Epidermal melanocyte (primary cell): ENCODE measurements around the gene TSLP.

Source experiments
- DNase-seq: peaks from one replicate; pipeline ENCODE4 v3.0.0; 2011; ENCODE audit warnings: low spot score; ENCODE audit not compliant: insufficient read length

The TSLP gene

DNA sequence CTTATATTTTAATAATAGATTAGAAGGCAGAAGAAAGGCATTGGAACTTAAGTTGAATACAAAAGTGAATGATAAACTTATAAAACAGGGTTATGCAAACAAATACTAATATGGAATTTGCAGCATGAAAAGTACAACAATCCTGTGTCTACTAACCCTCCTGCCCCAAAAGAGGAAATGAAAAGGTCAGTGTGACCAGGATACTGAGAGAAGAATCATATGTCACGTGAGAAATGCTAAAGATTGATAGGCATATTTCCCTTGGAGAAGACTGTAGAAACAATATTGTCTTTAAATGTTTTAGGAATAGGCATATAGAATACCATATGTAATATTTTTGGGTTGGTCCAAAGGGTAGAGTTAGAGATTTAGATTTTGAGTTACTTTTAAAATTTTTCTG is 24.5 kb downstream of the TSLP start:
- DNase-seq: no peak

DNA sequence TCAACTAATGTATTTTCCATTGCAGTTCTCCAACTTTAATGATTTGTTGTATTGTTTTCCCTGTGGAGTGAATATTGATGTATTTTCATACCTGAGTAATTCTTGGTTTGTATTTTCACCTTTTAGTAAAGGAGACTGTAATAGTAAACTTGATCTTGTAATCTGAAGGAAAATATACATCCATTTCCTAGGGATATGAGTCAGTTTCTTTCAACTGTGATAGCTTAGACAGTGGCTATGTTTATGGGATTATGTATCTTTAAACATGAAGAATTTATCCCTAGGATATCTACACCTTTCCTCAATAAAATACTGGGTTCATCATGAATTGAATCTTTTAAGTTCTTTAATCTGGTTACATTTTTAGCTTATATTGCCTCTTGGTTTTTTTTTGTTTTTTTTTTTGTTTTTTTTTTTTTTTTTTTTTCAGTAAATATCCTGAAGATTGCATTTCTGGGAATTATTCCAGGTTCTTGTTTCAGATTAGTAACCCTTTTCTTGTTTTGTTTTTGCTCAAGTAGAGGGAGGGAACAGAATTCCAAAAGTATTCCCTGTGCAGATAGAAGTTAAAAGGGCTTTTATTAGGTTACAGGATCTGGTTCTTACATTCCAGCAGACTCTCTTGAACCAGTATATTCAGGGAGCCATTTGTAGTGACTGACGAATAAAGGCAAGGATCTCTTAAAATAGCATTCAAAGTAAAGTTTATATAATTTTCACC is 27.7 kb downstream of the TSLP start:
- DNase-seq: no peak

- no peak for DNase-seq
Observed at GRCh38 chr5:111106320-111106948, 34.9 kb downstream of the TSLP start.

- no peak for DNase-seq
Observed at GRCh38 chr5:111107371-111107770, 35.9 kb downstream of the TSLP start.

DNA sequence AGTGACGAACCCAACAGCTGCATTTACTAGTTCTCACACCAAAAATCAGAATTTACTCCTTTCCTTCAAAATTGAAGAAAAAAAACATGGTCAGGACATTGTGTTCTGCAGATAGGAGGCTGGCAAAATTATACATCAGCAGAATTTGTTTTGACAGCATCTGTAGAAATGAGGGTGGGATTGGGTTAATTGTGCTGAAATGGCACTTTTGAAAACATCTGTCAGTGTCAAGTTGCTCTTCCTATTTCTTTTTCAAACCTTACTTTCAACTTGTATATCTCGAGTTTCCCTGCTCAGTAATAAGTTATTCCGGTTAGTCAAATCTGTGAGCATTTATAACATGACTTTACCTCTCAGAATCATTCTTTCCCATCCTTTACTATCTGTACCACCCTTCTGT is 40.4 kb downstream of the TSLP start:
- DNase-seq: no peak

DNA sequence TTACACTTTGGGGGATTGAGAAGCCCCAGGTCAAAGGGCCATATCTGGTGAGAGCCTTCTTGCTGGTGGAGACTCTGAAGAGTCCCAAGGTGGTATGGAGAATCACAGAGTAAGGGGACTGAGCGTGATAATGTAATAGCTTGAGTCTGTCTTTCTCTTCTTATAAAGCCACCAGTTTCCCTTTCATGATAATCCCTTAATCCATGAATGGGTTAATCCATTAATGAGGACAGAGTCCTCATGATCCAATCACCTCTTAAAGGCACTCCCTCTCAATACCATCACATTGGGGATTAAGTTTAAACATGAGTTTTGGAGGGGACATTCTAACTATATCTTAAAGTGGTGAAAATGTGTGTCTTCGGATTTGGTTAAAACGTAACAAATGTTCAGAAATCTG is 42.2 kb downstream of the TSLP start:
- DNase-seq: no peak

DNA sequence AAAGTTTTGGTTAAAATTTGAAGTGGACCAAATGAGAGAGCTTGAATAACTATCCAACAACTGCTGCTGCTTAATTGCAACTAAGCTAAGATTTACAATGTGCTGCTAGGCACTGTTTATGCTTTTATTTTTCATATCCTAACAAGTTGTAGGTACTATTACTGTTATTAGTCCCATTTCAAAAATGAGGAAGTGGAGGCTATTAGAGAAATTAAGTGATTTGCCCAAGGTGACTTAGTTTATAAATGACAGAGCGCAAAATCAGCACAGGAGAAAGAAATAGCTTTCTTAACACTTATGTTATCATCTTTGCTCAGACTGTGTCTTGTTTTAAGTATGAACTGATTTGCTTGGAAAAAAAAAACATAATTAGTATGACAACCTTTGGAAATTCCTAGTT is 43.7 kb downstream of the TSLP start:
- DNase-seq: no peak

DNA sequence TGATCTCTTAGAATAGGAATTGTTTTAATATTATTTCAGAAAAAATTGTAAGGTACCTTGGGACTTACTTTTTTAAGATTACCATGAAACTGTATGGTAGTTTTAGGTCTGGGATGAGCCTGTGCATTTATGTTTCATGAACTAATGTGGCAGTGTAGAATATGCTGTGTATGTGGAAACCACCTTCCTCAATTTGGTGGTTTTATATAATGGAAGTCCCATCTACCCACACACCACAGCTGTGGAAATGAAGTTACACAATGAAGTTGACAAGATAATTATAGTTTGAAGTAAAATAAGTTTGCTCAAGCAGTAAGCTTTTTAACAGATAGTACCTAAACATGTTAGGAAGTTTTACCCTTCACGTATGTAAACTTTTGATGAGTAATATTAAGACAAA is 45.0 kb downstream of the TSLP start:
- no peak for DNase-seq

DNA sequence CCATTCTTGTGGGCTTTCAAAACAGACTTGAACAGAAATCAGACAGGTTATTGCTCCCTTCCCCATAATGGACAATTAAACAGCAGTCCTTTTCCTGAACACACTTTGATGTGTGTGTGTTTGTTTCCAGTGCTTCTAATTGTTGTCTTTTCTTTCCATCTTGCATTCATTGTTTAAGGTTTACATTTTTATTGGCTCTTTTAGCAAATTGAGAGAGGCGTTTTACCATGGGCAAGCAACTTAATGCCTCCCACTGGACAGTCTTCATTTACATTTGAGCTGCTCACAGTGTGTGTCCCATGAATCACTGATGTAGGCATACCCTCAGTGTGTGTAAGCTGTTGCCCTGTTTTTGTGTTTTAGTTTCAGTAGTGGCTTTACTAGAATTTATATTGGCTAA is 45.6 kb downstream of the TSLP start:
- DNase-seq: no peak

DNA sequence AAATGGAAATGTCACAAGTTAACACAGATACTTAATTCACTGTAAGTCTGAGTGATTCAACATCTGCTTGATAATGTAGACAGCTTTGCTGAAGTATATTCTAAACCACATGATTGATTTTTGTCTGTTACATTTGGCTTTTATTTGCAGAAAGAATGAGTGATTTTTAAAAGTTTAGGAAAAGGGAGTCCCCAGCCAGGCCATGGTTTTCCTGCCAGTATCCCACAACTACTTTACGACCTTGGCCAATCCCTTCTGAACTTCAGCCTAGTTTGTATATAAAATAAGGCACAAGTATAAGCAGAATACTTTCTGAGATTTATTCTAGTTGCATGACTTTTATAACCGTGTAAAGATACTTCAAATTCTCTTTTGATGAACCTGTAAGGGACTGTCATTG is 47.7 kb downstream of the TSLP start:
- DNase-seq: no peak

DNA sequence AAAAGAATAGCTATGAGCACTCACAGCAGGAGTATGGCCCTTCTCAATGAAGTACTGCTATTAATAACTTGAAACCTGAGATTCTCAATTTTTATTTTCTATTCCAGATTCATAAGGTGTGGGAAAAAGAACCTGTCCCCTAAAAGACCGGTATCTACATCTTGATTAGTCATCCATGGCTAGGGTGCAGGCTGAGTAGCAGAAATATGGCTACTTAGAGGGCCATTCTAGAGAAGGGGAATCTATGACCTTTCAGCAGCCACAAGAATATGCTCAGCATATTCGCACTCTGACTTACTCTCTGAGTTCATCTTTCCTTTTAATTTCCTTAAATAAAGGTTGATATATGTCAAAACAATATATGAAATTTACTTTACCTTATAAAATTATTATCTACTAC is 48.3 kb downstream of the TSLP start:
- DNase-seq: no peak

- DNase-seq: no peak
Observed at GRCh38 chr5:111120911-111121310, 49.4 kb downstream of the TSLP start.

DNA sequence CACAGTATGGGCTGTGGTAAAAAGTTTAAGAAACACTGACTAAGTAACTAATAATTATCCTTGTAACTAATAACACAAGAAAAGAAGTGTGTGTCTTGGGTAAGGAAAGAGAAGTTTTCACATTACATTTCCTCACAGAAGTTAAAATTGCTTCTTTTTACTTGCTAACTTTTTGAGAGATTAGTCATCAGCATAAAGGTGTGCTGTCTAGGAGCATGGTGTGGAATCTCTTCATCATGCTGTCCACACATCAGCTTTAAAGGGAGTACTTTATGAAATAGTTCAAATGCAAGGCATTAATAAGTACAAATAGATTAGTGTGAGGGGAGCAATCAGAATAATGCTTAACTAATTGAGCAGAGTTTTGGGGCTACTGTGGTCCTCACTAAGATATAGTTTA is 50.4 kb downstream of the TSLP start:
- DNase-seq: no peak

- no peak for DNase-seq
Observed at GRCh38 chr5:111122398-111122797, 50.9 kb downstream of the TSLP start.

GRCh38 chr5:111124793-111125192 is 53.3 kb downstream of the TSLP start:
- no peak for DNase-seq

DNA sequence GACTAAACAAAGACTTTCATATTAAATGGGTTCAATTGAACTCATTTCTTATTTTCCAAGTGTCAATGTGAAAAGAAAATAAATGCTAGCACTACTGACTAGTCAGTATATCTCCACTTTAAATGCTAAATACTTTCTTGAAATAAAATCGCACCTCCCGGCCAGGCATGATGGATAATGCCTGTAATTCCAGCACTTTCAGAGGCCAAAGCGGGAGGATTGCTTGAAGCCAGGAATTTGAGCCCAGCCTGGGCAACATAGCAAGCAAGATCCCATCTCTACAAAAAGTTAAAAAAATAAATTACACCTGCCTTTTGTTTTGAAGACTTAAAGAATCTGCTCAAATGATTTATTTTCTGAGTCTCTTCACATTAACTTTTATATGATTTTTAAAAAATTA is 55.4 kb downstream of the TSLP start:
- no peak for DNase-seq
